Neural progenitor cell (in vitro differentiated cells): Measurements from ENCODE around the gene FAM168B.

Experiments used
- EZH2 ChIP-seq: fragments of 200-600 bp; sonication (generic); IDR thresholded peaks from 2 replicates; pipeline ENCODE4 v1.6.1; 2017; ENCODE audit warnings: antibody characterized with exemption, mild to moderate bottlenecking, moderate library complexity
- EZH2phosphoT487 ChIP-seq: fragments of 200-600 bp; sonication (generic); IDR thresholded peaks from 2 replicates; pipeline ENCODE4 v1.6.1; 2017; ENCODE audit warnings: antibody characterized with exemption
- TF ChIP-seq, protein P1 (sequence below): fragments of 200-600 bp; sonication (generic); IDR thresholded peaks from 2 replicates; pipeline ENCODE4 v1.5.1; 2017; ENCODE audit warnings: antibody characterized with exemption, mild to moderate bottlenecking

DNA sequence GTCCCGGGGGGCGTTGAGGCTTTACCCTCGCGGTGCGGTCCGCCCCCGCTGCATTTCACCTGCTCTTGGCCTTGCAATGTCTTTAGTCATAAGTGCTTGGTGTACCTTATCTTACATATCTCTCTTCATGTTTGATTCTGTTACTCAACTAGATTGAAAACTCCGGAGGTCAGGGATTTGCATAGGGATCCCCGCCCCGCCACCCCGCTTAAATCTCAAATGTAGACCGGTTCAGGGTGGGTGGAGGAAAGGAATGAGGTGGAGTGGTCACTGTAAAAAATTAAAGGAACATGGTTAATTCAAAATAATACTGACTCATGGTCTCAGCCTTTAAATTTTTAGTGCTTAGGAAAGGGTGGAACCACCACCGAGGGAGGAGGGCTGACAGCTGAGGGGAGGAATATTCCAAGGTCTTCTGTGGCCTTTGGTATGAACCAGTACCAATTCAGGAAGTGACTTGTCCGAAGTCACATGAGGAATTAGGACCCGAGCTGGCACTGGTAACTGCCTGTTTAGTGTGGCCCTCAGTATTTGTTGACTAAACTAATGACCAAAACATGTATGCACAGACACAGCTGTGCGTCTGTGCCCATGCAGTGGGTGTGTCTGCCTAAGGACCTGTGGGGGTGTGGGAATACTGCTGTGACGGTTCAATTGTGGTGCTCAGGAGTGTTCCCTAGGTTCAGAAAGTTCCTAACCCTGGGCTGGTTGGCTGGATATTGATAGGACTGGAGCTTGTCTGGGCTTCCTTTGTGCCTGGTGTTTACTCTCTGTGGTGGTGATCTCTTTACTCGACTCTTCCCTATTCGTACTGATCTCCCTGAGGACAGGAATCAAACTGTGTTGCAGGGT is 12.9 kb upstream of the FAM168B start:
- TF ChIP-seq EZH2 (no peak), EZH2phosphoT487 (no peak)
- TF ChIP-seq, protein P1, sequence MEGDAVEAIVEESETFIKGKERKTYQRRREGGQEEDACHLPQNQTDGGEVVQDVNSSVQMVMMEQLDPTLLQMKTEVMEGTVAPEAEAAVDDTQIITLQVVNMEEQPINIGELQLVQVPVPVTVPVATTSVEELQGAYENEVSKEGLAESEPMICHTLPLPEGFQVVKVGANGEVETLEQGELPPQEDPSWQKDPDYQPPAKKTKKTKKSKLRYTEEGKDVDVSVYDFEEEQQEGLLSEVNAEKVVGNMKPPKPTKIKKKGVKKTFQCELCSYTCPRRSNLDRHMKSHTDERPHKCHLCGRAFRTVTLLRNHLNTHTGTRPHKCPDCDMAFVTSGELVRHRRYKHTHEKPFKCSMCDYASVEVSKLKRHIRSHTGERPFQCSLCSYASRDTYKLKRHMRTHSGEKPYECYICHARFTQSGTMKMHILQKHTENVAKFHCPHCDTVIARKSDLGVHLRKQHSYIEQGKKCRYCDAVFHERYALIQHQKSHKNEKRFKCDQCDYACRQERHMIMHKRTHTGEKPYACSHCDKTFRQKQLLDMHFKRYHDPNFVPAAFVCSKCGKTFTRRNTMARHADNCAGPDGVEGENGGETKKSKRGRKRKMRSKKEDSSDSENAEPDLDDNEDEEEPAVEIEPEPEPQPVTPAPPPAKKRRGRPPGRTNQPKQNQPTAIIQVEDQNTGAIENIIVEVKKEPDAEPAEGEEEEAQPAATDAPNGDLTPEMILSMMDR: no peak
